H9 (cell line): ENCODE results near the gene TMPRSS15. TPM values are rescaled to one million over a fixed set of nuclear protein-coding genes. Genes with fewer than 3 reads are reported as not detected.

Source experiments
- DNase-seq: peaks from one replicate; pipeline ENCODE4 v3.0.0-alpha.2; 2017
- H2AFZ ChIP-seq: one replicate; pipeline ENCODE4 v1.6.1; 2013; ENCODE audit warnings: mild to moderate bottlenecking, low read length, control low read depth, moderate library complexity
- H2AK5ac ChIP-seq: 2 replicates; pipeline ENCODE4 v1.6.1; 2013; ENCODE audit warnings: low read length, control low read depth, mixed read lengths; ENCODE audit not compliant: insufficient read length
- H2BK120ac ChIP-seq: one replicate; pipeline ENCODE4 v1.6.1; 2013; ENCODE audit warnings: low read depth, mild to moderate bottlenecking, low read length, control low read depth, inconsistent platforms; ENCODE audit not compliant: poor library complexity, severe bottlenecking
- H2BK12ac ChIP-seq: 2 replicates; pipeline ENCODE4 v1.6.1; 2013; ENCODE audit warnings: low read length, control low read depth, mixed read lengths, low read depth; ENCODE audit not compliant: insufficient read length
- H2BK15ac ChIP-seq: 2 replicates; pipeline ENCODE4 v1.6.1; 2013; ENCODE audit warnings: low read depth, low read length, control low read depth
- H2BK20ac ChIP-seq: one replicate; pipeline ENCODE4 v1.6.1; 2013; ENCODE audit warnings: low read depth, mild to moderate bottlenecking, low read length, control low read depth, inconsistent platforms; ENCODE audit not compliant: poor library complexity, severe bottlenecking
- H2BK5ac ChIP-seq: 2 replicates; pipeline ENCODE4 v1.6.1; 2013; ENCODE audit warnings: low read length, control low read depth, mixed read lengths; ENCODE audit not compliant: insufficient read length
- H3K14ac ChIP-seq: 2 replicates; pipeline ENCODE4 v1.6.1; 2013; ENCODE audit warnings: low read length, control low read depth; ENCODE audit not compliant: insufficient read depth
- H3K18ac ChIP-seq: 2 replicates; pipeline ENCODE4 v1.6.1; 2013; ENCODE audit warnings: low read depth, mild to moderate bottlenecking, mixed read lengths, low read length, control low read depth; ENCODE audit not compliant: insufficient read length
- H3K23ac ChIP-seq: 2 replicates; pipeline ENCODE4 v1.6.1; 2013; ENCODE audit warnings: low read length, control low read depth, mixed read lengths, low read depth; ENCODE audit not compliant: insufficient read length
- H3K23me2 ChIP-seq: 2 replicates; pipeline ENCODE4 v1.6.1; 2013; ENCODE audit warnings: low read depth, mild to moderate bottlenecking, mixed read lengths, low read length, control low read depth; ENCODE audit not compliant: insufficient read length, poor library complexity, severe bottlenecking
- H3K27ac ChIP-seq: 2 replicates; pipeline ENCODE4 v1.5.1; 2013; ENCODE audit warnings: low read length, control low read depth, mixed read lengths, low read depth; ENCODE audit not compliant: insufficient read length
- H3K27me3 ChIP-seq: 2 replicates; pipeline ENCODE4 v1.6.1; 2013; ENCODE audit warnings: low read length, control low read depth, inconsistent platforms; ENCODE audit not compliant: insufficient read depth
- H3K4ac ChIP-seq: 2 replicates; pipeline ENCODE4 v1.6.1; 2013; ENCODE audit warnings: low read depth, mild to moderate bottlenecking, control low read depth, inconsistent platforms, low read length, moderate library complexity
- H3K4me1 ChIP-seq: 2 replicates; pipeline ENCODE4 v1.6.1; 2013; ENCODE audit warnings: low read length, control low read depth, inconsistent platforms; ENCODE audit not compliant: insufficient read depth
- H3K4me2 ChIP-seq: 2 replicates; pipeline ENCODE4 v1.6.1; 2013; ENCODE audit warnings: low read length, control low read depth, mixed read lengths; ENCODE audit not compliant: insufficient read length, insufficient read depth
- H3K56ac ChIP-seq: 2 replicates; pipeline ENCODE4 v1.6.1; 2013; ENCODE audit warnings: low read depth, mild to moderate bottlenecking, mixed read lengths, low read length, control low read depth; ENCODE audit not compliant: insufficient read length
- H3K79me1 ChIP-seq: 2 replicates; pipeline ENCODE4 v1.6.1; 2013; ENCODE audit warnings: low read depth, mild to moderate bottlenecking, moderate library complexity, low read length, control low read depth, inconsistent platforms; ENCODE audit not compliant: insufficient read depth, poor library complexity, severe bottlenecking
- H3K79me2 ChIP-seq: 2 replicates; pipeline ENCODE4 v1.6.1; 2013; ENCODE audit warnings: low read length, control low read depth, inconsistent platforms; ENCODE audit not compliant: insufficient read depth
- H3K9ac ChIP-seq: 2 replicates; pipeline ENCODE4 v1.6.1; 2013; ENCODE audit warnings: low read length, control low read depth, mixed read lengths; ENCODE audit not compliant: insufficient read length; ENCODE audit errors: extremely low read depth
- H3K9me3 ChIP-seq: one replicate; pipeline ENCODE4 v1.6.1; 2013; ENCODE audit warnings: low read depth, low read length, inconsistent platforms; ENCODE audit not compliant: control insufficient read depth
- H3T11ph ChIP-seq: one replicate; pipeline ENCODE4 v1.6.1; 2013; ENCODE audit warnings: mild to moderate bottlenecking, low read length, control low read depth, inconsistent platforms
- H4K20me1 ChIP-seq: one replicate; pipeline ENCODE4 v1.6.1; 2013; ENCODE audit not compliant: control insufficient read depth, insufficient read length, insufficient read depth
- H4K5ac ChIP-seq: 2 replicates; pipeline ENCODE4 v1.6.1; 2013; ENCODE audit warnings: low read depth, mild to moderate bottlenecking, mixed read lengths, low read length, control low read depth; ENCODE audit not compliant: insufficient read length
- H4K8ac ChIP-seq: replicated peaks from 2 replicates; pipeline ENCODE4 v1.6.1; 2013; ENCODE audit warnings: low read length, control low read depth, mixed read lengths, low read depth; ENCODE audit not compliant: insufficient read length
- H4K91ac ChIP-seq: 2 replicates; pipeline ENCODE4 v1.6.1; 2013; ENCODE audit warnings: low read depth, mild to moderate bottlenecking, moderate library complexity, mixed read lengths, low read length, control low read depth; ENCODE audit not compliant: insufficient read length
- H3K27ac Mint-ChIP-seq, 3 experiments: 2 replicates in 2 of 3; 3 replicates in 1 of 3; pipeline ENCODE4 v1.8.0; 2020 to 2021; ENCODE audit warnings: mixed read lengths in 3 of 3, mild to moderate bottlenecking in 1 of 3, moderate library complexity in 1 of 3
- H3K27me3 Mint-ChIP-seq: 2 replicates; pipeline ENCODE4 v1.8.0; 2021; ENCODE audit warnings: low read depth, mild to moderate bottlenecking, moderate library complexity, mixed read lengths
- H3K36me3 Mint-ChIP-seq, 3 experiments: 2 replicates in 2 of 3; 3 replicates in 1 of 3; pipeline ENCODE4 v1.8.0; 2020 to 2021; ENCODE audit warnings: low read depth in 3 of 3, mixed read lengths in 3 of 3; ENCODE audit not compliant: insufficient read depth in 1 of 3
- H3K4me1 Mint-ChIP-seq, 2 experiments: 2 replicates each; pipeline ENCODE4 v1.8.0; 2020; ENCODE audit warnings: mixed read lengths in 2 of 2
- H3K4me3 Mint-ChIP-seq, 2 experiments: 2 replicates in 1 of 2; 3 replicates in 1 of 2; pipeline ENCODE4 v1.8.0; 2020 to 2021; ENCODE audit warnings: mild to moderate bottlenecking in 2 of 2, mixed read lengths in 2 of 2, moderate library complexity in 1 of 2
- H3K9me3 Mint-ChIP-seq, 2 experiments: 2 replicates in 1 of 2; 3 replicates in 1 of 2; pipeline ENCODE4 v1.8.0; 2020; ENCODE audit warnings: mild to moderate bottlenecking in 2 of 2, mixed read lengths in 2 of 2, moderate library complexity in 1 of 2
- CTCF ChIP-seq: fragments of 200-600 bp; sonication (generic); conservative IDR thresholded peaks from 3 replicates; pipeline ENCODE4 v1.8.0; 2021; ENCODE audit warnings: antibody characterized with exemption, mild to moderate bottlenecking
- WGBS: extraction: QIAGEN DNeasy Blood & Tissue Kit; methylation state at CpG from one replicate; pipeline ENCODE4 v1.1.7; 2013; ENCODE audit warnings: missing lambda C conversion rate, low lambda C conversion rate, mixed read lengths; ENCODE audit not compliant: insufficient read length; ENCODE audit errors: extremely low coverage; 5-methylcytosine and 5-hydroxymethylcytosine counted together
- total RNA-seq: library from RNA; stranded (reverse); gene quantifications from 2 replicates; pipeline ENCODE4 v1.2.1, GENCODE V29; 2021

The TMPRSS15 gene
- total RNA-seq, 1 experiment from 2014 or later = not detected

DNA sequence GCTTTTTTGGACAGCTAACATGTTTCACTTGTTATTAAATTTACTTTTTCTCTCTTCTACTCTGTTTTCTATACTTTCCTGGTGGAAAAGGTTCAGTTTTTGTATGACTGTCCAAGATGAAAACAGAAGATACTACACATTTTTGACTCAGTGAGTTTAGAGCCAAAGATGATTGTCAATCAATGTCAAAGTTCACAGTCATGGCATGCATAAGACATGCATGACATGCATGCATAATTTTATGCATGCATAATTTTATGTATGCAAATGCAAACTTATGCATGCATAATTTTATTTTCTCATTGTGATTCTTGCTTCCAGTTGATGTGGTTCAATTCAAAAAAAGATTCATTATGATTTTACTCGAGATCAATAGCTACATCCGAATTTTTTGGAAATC lies 48.1 kb upstream of the TMPRSS15 start:
- Mint-ChIP-seq H3K27me3 (no peaks in the 10 kb centered on the region), H3K27ac (no peak overlapping the region), H3K9me3 (peaks cover 2 to 4% of the 10 kb centered on the region in 2 experiments; a peak in 2 of 5 replicates), H3K4me1 (peaks cover 5 to 12% of the 10 kb centered on the region in 2 experiments), H3K4me3 (no peak overlapping the region), H3K36me3 (peaks cover 0 to 4% (median 0%) of the 10 kb centered on the region in 3 experiments; a peak in 2 of 7 replicates)
- no peaks in the 10 kb centered on the region for H3K23me2 ChIP-seq
- H4K20me1 ChIP-seq = no peaks in the 10 kb centered on the region
- H2AK5ac ChIP-seq = no peak overlapping the region
- H4K8ac ChIP-seq = no peak overlapping the region
- H3K9ac ChIP-seq = no peak overlapping the region
- no peak overlapping the region for H2BK120ac ChIP-seq
- H2BK15ac ChIP-seq = no peak overlapping the region
- no peak overlapping the region for H3K56ac ChIP-seq
- H3K27me3 ChIP-seq = no peaks in the 10 kb centered on the region
- no peaks in the 10 kb centered on the region for H3K9me3 ChIP-seq
- H2BK12ac ChIP-seq = no peak overlapping the region
- H3K27ac ChIP-seq = no peak overlapping the region
- no peak overlapping the region for H3K18ac ChIP-seq
- TF ChIP-seq CTCF = no peak
- no peak overlapping the region for H4K5ac ChIP-seq
- no peak overlapping the region for H2BK20ac ChIP-seq
- H3K79me2 ChIP-seq = no peaks in the 10 kb centered on the region
- no peak overlapping the region for H3K4me2 ChIP-seq
- H4K91ac ChIP-seq = no peak overlapping the region
- no peaks in the 10 kb centered on the region for H3K4me1 ChIP-seq
- H2AFZ ChIP-seq = no peak overlapping the region
- H2BK5ac ChIP-seq = no peak overlapping the region
- H3K79me1 ChIP-seq = no peaks in the 10 kb centered on the region
- WGBS = no CpG with 5 or more reads among the region's 2 CpGs
- no peak overlapping the region for H3T11ph ChIP-seq
- H3K14ac ChIP-seq = no peak overlapping the region
- H3K23ac ChIP-seq = no peak overlapping the region
- DNase-seq = no peak
- H3K4ac ChIP-seq = no peak overlapping the region
